A172 (cell line): ENCODE results near the gene DOP1A. TPM values are rescaled to one million over a fixed set of nuclear protein-coding genes. Genes with fewer than 3 reads are reported as not detected.

Experiments
- DNase-seq: peaks from one replicate; pipeline ENCODE4 v3.0.0-alpha.2; 2015; ENCODE audit warnings: low spot score
- total RNA-seq: library from RNA; depleted of rRNA; stranded (reverse); fragments of >200 nt; shearing (Covaris generic); gene quantifications from 2 replicates; pipeline ENCODE4 v1.2.3, GENCODE V29; 2014; rRNA removed

DOP1A gene
- 6.8 and 7.4 TPM in 2 replicates for total RNA-seq

- DNase-seq: peak; percentile 88
Observed at GRCh38 chr6:83067448-83068439, at the start of gene DOP1A. Gene DOP1A (plus strand): TSS chr6:83067671. CDS start chr6:83096978, 29,307 bp downstream.

- DNase-seq: no peak
Observed at GRCh38 chr6:83019741-83020140, 47.7 kb upstream of the DOP1A start.

- DNase-seq: no peak
Observed at GRCh38 chr6:83031689-83032088, 35.8 kb upstream of the DOP1A start.

GRCh38 chr6:83038246-83038645, 29.2 kb upstream of the DOP1A start:
- no peak for DNase-seq

GRCh38 chr6:83042467-83043053, 24.9 kb upstream of the DOP1A start:
- no peak for DNase-seq

GRCh38 chr6:83044091-83044768, 23.2 kb upstream of the DOP1A start:
- no peak for DNase-seq

DNA sequence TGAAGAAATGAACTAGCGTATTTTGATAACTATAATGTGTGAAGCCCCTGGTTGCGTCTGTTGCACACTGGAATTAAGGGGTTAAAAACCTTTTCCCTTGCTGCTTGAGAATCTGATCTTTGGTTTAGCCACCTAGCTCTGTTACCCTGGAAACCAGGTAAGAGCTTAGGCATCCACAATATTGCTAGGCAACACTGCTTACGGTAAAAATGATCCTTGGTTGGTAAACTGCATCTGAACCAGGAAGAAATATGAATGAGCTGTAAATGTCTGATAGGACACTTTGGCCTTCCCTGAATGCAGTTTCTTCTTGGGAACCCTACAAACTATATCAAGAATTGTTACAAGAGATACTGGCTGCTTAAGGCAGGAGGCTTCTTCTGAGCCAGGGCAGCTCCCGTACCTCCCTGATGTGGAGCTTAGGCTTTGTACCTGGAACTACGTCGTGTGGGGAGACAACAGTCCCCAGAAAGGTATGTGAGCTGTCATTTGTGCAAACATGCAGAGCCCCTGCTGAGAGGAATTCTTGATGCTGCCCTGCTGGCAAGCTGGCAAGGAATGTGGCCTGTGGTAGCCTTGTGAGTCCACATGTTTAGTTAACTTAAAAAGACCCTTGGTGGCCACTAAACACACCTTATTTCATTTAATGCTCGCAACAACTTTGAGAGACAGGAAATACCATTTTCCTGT, 20.3 kb upstream of the DOP1A start:
- no peak for DNase-seq

DNA sequence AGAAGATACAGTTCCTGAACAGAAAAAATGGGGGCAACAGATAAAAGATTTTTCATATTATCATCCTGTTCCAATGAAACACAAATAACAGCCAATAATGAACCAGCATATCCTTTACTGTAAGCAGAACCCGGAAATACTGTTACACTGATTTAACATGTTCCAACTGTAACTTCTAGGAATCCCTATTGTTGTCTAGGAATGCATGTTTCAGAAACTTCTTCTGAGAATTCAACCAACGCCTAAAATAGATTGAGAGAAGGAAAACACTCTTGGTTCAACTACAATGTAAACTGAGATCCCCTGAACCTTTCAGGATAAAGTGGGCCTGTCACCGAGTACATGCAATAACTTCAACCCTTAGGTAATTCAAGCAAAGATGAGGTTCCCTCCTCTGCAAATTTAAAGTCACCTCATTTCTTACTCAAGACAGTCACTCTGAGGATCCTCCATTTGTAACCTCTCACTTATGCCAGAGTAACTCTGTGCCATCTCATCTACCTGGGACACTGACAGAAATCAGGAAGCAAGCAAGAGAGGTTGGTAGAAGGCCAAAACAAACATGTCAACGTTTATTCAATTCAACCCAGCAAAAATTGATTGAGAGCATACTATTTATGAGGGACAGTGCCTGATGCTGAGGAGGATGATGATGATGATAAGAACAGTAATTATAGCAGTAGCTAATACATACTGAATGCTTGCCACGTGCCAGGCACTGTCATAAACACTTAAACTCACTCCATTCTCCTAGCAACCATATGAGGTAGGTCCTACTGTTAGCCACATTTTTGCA, 15.9 kb upstream of the DOP1A start:
- DNase-seq: no peak

DNA sequence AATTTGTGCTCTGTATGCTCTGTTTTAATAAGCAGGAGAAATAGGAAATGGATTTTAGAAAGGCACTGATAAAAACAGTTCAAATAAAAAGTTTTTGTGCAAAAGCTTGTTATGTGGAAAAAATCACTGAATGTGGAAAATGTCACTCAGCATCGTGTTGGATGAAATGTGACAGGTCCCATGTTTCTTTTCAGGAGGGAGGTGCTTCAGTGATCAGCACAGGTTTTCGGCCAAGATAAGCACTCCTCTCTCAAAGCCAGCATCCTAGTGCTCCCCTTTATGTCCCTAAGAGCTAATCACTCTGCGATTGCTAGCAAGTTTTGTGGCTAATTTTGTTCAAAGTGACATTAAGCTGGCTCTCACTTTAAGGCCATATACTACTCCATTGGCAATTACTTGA, 13.8 kb upstream of the DOP1A start:
- no peak for DNase-seq

DNA sequence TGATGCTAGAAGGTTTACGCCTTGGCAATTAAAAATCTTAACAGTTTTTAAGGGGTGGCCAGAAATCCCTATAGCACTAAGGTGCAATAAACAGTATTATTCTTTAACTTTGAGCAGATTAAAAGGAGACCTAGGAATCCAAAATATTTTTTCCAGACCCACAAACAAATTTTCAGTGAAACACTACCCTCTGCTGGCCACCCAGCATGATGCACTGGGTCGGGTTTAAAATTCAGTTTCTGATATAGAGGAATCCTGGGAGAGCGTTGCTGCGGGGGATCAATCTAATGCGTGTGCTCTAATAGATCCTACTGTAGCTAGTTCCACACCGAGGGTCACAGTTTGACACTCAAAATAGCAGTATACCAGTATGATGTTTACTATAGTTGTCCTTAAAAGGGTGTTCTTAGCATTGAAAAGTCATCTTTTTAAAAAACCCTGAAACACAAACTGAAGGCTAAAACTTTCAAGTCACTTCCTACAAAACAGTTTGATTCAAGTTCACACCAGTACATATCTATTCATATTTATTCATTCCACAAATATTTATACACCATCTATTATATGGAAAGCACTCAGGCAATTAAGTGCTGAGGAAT, 12.0 kb upstream of the DOP1A start:
- peak; percentile 49 for DNase-seq

DNA sequence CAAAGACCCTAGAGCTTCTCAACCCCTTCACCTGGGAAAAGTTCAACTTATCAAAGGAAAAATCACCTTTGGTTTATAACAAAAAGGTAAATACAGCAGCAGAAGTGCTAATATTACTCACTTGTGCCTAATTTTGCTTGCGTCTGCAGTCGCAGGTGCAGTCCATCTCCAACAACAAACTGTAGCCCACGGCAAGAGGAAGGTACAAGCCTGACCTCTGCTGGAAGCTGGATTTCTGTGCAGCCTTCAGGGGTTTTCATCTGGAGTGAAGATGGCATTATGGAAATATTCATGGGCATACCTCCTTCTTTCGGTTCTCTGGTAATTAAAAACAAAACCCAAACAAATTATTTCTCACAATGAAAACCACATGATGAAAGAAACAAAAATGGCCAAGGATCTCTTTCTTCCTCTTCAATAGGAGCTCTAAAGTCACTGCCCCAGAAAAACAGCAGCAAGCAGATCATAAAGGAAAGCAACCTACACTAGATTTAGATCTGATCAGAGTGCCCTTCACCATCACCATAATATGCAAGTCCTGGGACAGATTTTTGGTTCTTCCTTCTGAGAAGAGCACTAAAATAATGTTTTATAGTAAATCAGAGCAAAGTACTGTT, 9.7 kb upstream of the DOP1A start:
- DNase-seq: peak; percentile 34

DNA sequence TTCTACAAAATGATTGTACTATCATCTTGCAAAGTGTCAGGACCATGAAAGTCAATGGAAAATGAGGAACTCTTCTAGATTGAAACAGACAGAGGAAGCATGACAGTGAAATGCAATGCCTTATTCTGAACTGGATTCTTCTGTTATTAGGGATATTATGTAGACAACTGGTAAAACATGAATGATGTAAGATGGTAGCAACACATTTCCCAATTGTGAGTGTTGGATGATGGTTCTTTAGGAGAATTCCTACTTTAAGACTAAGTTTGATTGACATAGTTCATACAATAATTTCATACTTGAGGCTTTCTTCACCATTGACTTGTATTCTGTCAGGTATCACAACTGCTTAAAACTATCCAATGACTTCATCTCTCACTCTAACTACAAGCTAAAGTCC, 6.3 kb upstream of the DOP1A start:
- DNase-seq: no peak

DNA sequence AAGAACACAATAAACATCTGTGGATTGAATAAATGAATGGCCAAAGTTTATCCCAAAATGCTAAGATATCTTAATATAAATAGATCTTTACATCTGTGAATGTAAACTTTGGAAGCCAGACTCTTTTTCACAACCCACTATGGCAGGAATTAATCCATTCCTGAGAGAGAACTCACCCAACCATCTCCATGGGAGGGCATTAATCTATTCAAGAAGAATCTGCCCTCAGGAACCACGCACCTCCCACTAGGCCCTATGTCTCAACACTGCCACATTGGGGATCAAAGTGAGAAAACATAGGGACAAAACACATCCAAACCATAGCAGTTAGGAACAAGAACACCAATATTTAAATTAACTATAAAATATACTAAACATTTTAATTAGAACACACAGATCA, 5.2 kb upstream of the DOP1A start:
- peak; percentile 4 for DNase-seq

DNA sequence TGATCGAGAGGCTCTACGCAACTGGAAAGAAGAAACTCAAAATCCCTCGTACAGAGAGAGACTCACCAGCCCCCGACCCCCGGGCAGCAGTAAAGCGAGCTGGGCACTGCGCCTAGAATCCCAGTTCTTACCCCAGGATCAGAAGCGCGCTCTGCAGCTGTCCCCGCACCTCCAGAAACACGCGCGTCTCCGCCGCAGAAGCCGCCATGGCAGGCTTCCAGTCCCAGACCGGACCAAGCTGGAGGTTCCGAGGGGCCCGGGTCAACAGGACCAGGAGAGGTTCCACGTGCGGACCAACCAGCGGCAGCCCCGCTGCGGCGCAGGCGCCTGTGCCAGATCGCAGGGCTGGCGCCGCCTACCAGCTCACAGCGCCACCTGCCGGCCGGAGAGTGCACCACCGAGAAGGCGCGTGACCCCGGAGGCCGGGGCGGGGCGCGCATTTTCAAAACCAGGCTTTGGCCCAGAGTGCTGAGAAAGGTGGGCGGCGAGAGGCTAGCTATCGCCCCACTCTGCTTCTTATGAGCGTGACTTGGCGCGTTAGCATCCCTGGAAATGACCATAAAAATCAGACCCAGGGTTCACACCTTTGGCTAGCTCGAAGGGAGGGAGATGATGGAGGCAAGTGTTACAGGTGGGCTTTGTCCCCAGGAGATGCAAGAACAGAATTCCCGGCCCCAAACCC, 1.8 kb upstream of the DOP1A start, which contains the start of gene UBE3D:
Gene UBE3D, minus strand, starts transcription at position 331 of the 682 bp plus-strand sequence. Its CDS starts 123 bp downstream, at position 208.
- DNase-seq: peak; percentile 47

DNA sequence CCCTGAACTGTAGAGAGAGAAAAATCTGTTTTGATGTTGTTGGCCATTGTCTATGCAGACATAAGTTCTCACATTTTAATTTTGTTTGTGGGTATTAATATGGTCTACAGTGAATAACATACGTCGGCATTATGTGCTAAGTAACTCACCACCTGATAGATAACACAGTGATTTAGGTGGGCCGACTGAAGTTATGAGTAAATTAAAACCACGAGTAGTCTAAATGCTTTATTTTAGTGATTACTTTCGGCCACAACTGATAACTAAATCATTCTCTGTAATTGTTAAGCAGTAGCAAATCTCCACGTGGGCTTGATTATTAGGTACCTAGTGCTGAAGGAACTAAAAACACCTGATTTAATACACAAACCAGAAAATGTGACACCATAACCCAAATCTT, 1.1 kb downstream of the DOP1A start:
- no peak for DNase-seq

DNA sequence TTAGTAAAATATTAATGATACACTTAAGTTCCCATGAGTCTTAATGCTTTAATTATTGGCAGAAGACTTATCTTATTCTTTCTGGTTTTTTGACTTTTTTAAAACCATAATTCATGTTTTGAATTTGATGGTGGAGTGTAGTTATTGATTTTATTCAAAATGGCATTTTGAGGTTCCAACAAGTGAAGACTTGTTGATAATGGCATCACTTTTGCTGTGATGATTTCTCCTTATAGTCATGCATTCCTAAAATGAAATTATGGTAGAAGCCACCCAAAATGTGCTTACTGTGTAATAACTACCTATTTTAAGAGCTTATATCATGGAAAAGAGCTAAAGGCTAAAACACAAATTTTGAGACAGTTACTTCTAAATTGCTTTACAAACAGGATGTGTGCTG, 2.2 kb downstream of the DOP1A start:
- no peak for DNase-seq

GRCh38 chr6:83071023-83071422, 3.6 kb downstream of the DOP1A start:
- DNase-seq: no peak

- no peak for DNase-seq
Observed at GRCh38 chr6:83071707-83072106, 4.2 kb downstream of the DOP1A start.

GRCh38 chr6:83072726-83073125, 5.3 kb downstream of the DOP1A start:
- no peak for DNase-seq
